ENCODE data around the gene DCTN2. TPM values are rescaled to one million over a fixed set of nuclear protein-coding genes. Genes with fewer than 3 reads are reported as not detected.
A peak's percentile ranks its signal among the peaks of the same experiment; 100 is the strongest.

Gene DCTN2
- total and polyA plus RNA-seq, 4 donors = 60.0 to 110 (median 84.2) TPM

DNA sequence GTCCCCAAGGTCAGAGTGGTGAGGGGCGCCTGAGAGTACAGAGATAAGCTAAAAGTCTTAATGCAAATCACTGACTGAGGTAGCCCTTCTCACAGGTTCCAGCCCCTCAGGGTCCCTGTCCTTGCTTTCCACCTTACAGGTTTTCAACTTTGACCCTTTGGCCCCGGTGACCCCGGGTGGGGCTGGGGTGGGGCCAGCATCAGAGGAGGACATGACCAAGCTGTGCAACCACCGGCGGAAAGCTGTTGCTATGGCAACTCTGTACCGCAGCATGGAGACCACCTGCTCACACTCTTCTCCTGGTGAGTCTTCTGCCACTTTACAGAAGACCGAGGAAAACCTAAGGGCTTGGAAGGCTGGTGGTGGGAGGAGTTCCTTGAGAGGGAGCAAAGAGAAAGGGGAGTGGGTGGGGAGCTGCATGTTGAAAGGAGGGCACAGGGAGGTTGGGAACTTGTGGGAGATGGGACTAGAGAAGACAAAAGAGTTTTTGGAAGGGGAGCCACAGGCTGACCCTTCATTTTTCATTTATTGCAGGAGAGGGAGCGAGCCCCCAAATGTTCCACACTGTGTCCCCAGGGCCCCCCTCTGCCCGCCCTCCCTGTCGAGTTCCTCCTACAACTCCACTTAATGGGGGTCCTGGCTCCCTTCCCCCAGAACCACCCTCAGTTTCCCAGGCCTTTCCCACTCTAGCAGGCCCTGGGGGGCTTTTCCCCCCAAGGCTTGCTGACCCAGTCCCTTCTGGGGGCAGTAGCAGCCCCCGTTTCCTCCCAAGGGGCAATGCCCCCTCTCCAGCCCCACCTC, 22.0 kb downstream of the DCTN2 start:
- peaks cover 0 to 31% (median 20%) of the 10 kb centered on the region in 5 donors for H3K4me1 ChIP-seq (ENCODE audit: control insufficient read depth in 5 of 5, insufficient read depth in 5 of 5, low read length in 5 of 5)
- TF ChIP-seq, protein P1, sequence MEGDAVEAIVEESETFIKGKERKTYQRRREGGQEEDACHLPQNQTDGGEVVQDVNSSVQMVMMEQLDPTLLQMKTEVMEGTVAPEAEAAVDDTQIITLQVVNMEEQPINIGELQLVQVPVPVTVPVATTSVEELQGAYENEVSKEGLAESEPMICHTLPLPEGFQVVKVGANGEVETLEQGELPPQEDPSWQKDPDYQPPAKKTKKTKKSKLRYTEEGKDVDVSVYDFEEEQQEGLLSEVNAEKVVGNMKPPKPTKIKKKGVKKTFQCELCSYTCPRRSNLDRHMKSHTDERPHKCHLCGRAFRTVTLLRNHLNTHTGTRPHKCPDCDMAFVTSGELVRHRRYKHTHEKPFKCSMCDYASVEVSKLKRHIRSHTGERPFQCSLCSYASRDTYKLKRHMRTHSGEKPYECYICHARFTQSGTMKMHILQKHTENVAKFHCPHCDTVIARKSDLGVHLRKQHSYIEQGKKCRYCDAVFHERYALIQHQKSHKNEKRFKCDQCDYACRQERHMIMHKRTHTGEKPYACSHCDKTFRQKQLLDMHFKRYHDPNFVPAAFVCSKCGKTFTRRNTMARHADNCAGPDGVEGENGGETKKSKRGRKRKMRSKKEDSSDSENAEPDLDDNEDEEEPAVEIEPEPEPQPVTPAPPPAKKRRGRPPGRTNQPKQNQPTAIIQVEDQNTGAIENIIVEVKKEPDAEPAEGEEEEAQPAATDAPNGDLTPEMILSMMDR (IDR thresholded peaks at IDR 0.05; ENCODE audit: control extremely low read depth, extremely low read depth) = no peak
- H3K9me3 ChIP-seq (ENCODE audit: control insufficient read depth in 4 of 4, insufficient read depth in 3 of 4, low read length in 3 of 4) = no peaks in the 10 kb centered on the region
- H3K27ac ChIP-seq (ENCODE audit: low read depth in 1 of 2, low read length in 1 of 2) = peak overlapping the region in 1 of 2 donors; percentile 55
- H3K4me3 ChIP-seq = no peak overlapping the region
- H3K36me3 ChIP-seq (ENCODE audit: control insufficient read depth in 4 of 4, insufficient read depth in 4 of 4, low read length in 4 of 4) = peaks cover 12 to 53% (median 19%) of the 10 kb centered on the region in 4 donors
- H3K27me3 ChIP-seq (ENCODE audit: control insufficient read depth in 3 of 3, insufficient read depth in 3 of 3, low read length in 2 of 3) = no peaks in the 10 kb centered on the region
- ATAC-seq (ENCODE audit: insufficient read depth, low FRiP score) (no peak), DNase-seq (no peak)
- 71 to 78% methylated on average over 11 of the region's 11 CpGs for WGBS, 2 donors
- H3K9ac ChIP-seq (ENCODE audit: insufficient read depth in 1 of 2, low read length in 2 of 2) = peak overlapping the region in 1 of 2 donors; percentile 26

DNA sequence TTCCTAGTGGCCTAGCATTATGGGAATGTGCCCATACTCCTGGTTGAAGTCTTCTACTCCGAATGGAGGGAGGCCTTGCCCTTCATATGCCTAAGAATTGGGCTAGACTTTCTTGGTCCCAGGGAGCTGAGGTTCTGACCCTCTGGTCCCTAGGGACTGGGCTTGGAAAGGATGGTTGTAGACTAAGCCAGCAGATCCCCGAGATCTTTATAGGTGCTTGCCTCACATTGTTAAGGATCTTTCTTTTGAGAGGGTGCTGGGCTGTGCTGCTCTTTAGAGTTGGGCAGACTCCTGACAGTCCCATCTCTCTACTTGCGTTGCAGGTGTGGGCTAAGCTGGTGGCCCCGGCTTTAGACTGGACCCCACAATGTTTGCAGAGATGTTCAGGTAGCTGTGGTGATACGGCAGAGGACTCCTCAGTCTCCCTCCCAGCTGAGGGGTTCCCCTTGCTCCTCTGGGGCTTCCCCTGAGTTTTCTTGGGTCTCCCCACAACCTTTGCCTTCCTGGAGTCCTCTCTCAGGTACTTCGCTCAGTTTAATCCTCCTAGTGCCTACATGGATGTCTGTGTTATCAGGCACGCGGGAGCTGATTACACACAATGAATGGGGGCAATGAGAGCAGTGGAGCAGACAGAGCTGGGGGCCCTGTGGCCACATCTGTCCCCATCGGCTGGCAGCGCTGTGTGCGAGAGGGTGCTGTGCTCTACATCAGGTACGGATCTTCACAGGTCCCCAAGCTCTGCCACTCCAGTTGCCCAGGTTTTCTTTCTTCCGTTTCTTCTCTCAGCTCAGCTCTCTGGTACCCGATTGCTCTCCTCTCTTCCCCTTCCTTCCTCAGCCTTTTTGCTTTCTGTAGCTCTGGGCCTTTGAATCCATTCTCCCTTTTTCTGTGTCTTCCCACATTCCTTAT, 23.0 kb downstream of the DCTN2 start:
- peaks cover 0 to 40% (median 26%) of the 10 kb centered on the region in 5 donors for H3K4me1 ChIP-seq (ENCODE audit: control insufficient read depth in 5 of 5, insufficient read depth in 5 of 5, low read length in 5 of 5)
- DNase-seq = no peak
- ATAC-seq (ENCODE audit: insufficient read depth, low FRiP score) = no peak
- 68 to 75% methylated on average over 14 of the region's 14 CpGs for WGBS, 2 donors
- peak overlapping the region; percentile 59 for H3K4me3 ChIP-seq
- peaks cover 12 to 46% (median 17%) of the 10 kb centered on the region in 4 donors for H3K36me3 ChIP-seq (ENCODE audit: control insufficient read depth in 4 of 4, insufficient read depth in 4 of 4, low read length in 4 of 4)
- H3K27me3 ChIP-seq (ENCODE audit: control insufficient read depth in 3 of 3, insufficient read depth in 3 of 3, low read length in 2 of 3) = no peaks in the 10 kb centered on the region
- H3K9me3 ChIP-seq (ENCODE audit: control insufficient read depth in 4 of 4, insufficient read depth in 3 of 4, low read length in 3 of 4) = no peaks in the 10 kb centered on the region
- TF ChIP-seq, protein P1 (IDR thresholded peaks at IDR 0.05; ENCODE audit: control extremely low read depth, extremely low read depth) = no peak
- peak overlapping the region; percentile 60 to 89 for H3K9ac ChIP-seq (ENCODE audit: insufficient read depth in 1 of 2, low read length in 2 of 2)
- H3K27ac ChIP-seq (ENCODE audit: low read depth in 1 of 2, low read length in 1 of 2) = peak overlapping the region; percentile 60 to 77

DNA sequence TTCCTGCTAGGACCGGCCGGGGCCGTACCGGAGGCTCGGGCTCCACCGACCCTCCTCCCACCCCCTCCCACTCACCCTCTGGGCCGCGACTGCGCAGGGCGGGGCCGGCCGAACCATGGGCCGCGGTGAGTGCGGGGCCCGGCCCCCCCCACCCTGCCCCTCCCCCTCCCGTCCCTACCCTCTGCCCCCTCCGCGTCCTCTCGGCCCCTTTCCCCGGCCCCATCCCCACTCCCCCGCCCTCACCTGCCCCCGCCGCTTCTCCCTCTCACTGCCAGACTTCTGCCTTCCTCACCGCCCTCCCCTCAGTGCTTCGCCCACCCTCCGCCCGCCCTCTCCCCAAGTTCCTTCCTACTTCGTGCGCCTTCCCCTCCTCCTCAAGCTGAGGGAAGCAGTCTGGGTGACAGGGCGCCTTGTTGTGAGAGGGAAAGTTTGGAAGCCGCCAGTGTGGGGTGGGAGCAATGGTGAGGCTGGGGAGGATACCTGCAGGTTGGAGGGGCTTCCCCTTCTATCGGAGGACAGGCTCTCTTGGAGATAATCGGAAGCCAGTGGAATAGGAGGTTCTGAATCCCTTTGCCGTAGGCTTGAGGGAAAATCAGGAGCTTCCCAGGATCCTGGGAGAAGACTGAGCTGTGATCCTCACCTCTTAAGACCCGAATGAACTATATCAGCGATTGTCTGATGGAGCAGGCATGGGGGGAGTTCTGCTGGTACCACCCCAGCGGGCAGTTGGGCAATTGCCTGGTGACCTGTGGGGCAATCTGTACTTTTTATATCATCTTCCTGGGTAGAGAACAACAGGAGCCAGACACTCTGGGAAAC, 23.9 kb downstream of the DCTN2 start:
- H3K27me3 ChIP-seq (ENCODE audit: control insufficient read depth in 3 of 3, insufficient read depth in 3 of 3, low read length in 2 of 3) = no peaks in the 10 kb centered on the region
- peak overlapping the region; percentile 97 to 98 for H3K27ac ChIP-seq (ENCODE audit: low read depth in 1 of 2, low read length in 1 of 2)
- TF ChIP-seq, protein P1 (IDR thresholded peaks at IDR 0.05; ENCODE audit: control extremely low read depth, extremely low read depth) = no peak
- no peaks in the 10 kb centered on the region for H3K9me3 ChIP-seq (ENCODE audit: control insufficient read depth in 4 of 4, insufficient read depth in 3 of 4, low read length in 3 of 4)
- WGBS, 2 donors = 0 to 2% methylated on average over 15 to 37 of the region's 38 CpGs
- H3K4me3 ChIP-seq = peak overlapping the region; percentile 59
- DNase-seq (peak; percentile 84 to 91 (median 88)), ATAC-seq (ENCODE audit: insufficient read depth, low FRiP score) (no peak)
- H3K4me1 ChIP-seq (ENCODE audit: control insufficient read depth in 5 of 5, insufficient read depth in 5 of 5, low read length in 5 of 5) = peaks cover 2 to 47% (median 31%) of the 10 kb centered on the region in 5 donors
- H3K9ac ChIP-seq (ENCODE audit: insufficient read depth in 1 of 2, low read length in 2 of 2) = peak overlapping the region; percentile 60 to 89
- peaks cover 10 to 39% (median 14%) of the 10 kb centered on the region in 4 donors for H3K36me3 ChIP-seq (ENCODE audit: control insufficient read depth in 4 of 4, insufficient read depth in 4 of 4, low read length in 4 of 4)

All from lung (tissue), 12 donors.